CD14-positive monocyte (primary cell): ENCODE data around the gene MYO3B. TPM values are rescaled to one million over a fixed set of nuclear protein-coding genes. Genes with fewer than 3 reads are reported as not detected.

ENCODE experiments used
- DNase-seq, 3 donors: peaks; one replicate each; pipeline ENCODE4 v3.0.0-alpha.2; 2011 to 2022
- H2AFZ ChIP-seq: 2 replicates; pipeline ENCODE4 v1.6.0; 2012; ENCODE audit warnings: mild to moderate bottlenecking, low read depth, low read length, inconsistent platforms; ENCODE audit not compliant: insufficient read depth, poor library complexity, severe bottlenecking
- H3K27ac ChIP-seq, 2 donors: 1 replicate in 1 of 2; 2 replicates in 1 of 2; pipeline ENCODE4 v1.5.1; 2012 to 2013; ENCODE audit warnings: low read length in 2 of 2, control low read depth in 1 of 2, inconsistent platforms in 1 of 2, low read depth in 1 of 2, mild to moderate bottlenecking in 1 of 2
- H3K27me3 ChIP-seq, 2 donors: one replicate each; pipeline versions ENCODE4 v1.6.0 to v1.6.1; 2011 to 2013; ENCODE audit warnings: low read length in 2 of 2; ENCODE audit not compliant: control insufficient read depth in 2 of 2, insufficient read depth in 2 of 2
- H3K36me3 ChIP-seq, 2 donors: replicated peaks in 1 of 2; 1 replicate in 1 of 2; 2 replicates in 1 of 2; pipeline versions ENCODE4 v1.5.1 to v1.6.1; 2012 to 2013; ENCODE audit warnings: low read length in 2 of 2, control low read depth in 1 of 2, inconsistent platforms in 1 of 2, mild to moderate bottlenecking in 1 of 2; ENCODE audit not compliant: insufficient read depth in 2 of 2, control insufficient read depth in 1 of 2
- H3K4me1 ChIP-seq, 2 donors: 1 replicate in 1 of 2; 2 replicates in 1 of 2; pipeline versions ENCODE4 v1.5.1 to v1.6.1; 2012 to 2013; ENCODE audit warnings: low read length in 2 of 2, control low read depth in 1 of 2, inconsistent platforms in 1 of 2, mild to moderate bottlenecking in 1 of 2, moderate library complexity in 1 of 2; ENCODE audit not compliant: insufficient read depth in 2 of 2, control insufficient read depth in 1 of 2
- H3K4me2 ChIP-seq: replicated peaks from 2 replicates; pipeline ENCODE3; 2012; ENCODE audit warnings: low read length, moderate library complexity, mild to moderate bottlenecking; ENCODE audit not compliant: poor library complexity, severe bottlenecking; ENCODE audit errors: extremely low read depth
- H3K4me3 ChIP-seq, 3 experiments: fragments of 200-600 bp in 1 of 3; sonication (generic) in 1 of 3; replicated peaks in 1 of 3; 1 replicate in 2 of 3; 2 replicates in 1 of 3; pipeline ENCODE4 v1.5.1; 2011 to 2013; ENCODE audit warnings: low read length in 3 of 3, mild to moderate bottlenecking in 3 of 3, control low read depth in 2 of 3, low read depth in 2 of 3, inconsistent platforms in 1 of 3, moderate library complexity in 1 of 3
- H3K79me2 ChIP-seq: 2 replicates; pipeline ENCODE4 v1.6.0; 2012; ENCODE audit warnings: mild to moderate bottlenecking, control low read depth, inconsistent platforms, low read length, moderate library complexity; ENCODE audit not compliant: insufficient read depth
- H3K9ac ChIP-seq: 2 replicates; pipeline ENCODE4 v1.6.0; 2017; ENCODE audit warnings: low read length, mild to moderate bottlenecking; ENCODE audit not compliant: insufficient read depth, poor library complexity, severe bottlenecking
- H3K9me3 ChIP-seq, 2 donors: replicated peaks in 1 of 2; 1 replicate in 1 of 2; 2 replicates in 1 of 2; pipeline versions ENCODE4 v1.5.1 to v1.6.1; 2012 to 2013; ENCODE audit warnings: low read length in 2 of 2, control low read depth in 1 of 2; ENCODE audit not compliant: control insufficient read depth in 1 of 2, insufficient read depth in 1 of 2
- H4K20me1 ChIP-seq: 2 replicates; pipeline ENCODE4 v1.6.0; 2012; ENCODE audit warnings: mild to moderate bottlenecking, low read length, control low read depth, moderate library complexity; ENCODE audit not compliant: insufficient read depth
- H3K27ac Mint-ChIP-seq, 7 donors: one replicate each; pipeline ENCODE4 v1.8.0; 2020; ENCODE audit warnings: mild to moderate bottlenecking in 7 of 7, mixed read lengths in 7 of 7, moderate library complexity in 6 of 7, inconsistent platforms in 2 of 7
- H3K27me3 Mint-ChIP-seq, 3 donors: one replicate each; pipeline ENCODE4 v1.8.0; 2021 to 2022; ENCODE audit warnings: low read depth in 3 of 3, mild to moderate bottlenecking in 3 of 3, mixed read lengths in 3 of 3, moderate library complexity in 3 of 3, inconsistent platforms in 1 of 3
- H3K36me3 Mint-ChIP-seq, 2 donors: one replicate each; pipeline ENCODE4 v1.8.0; 2020; ENCODE audit warnings: mixed read lengths in 2 of 2, inconsistent platforms in 1 of 2, mild to moderate bottlenecking in 1 of 2
- H3K4me1 Mint-ChIP-seq: one replicate; pipeline ENCODE4 v1.8.0; 2020; ENCODE audit warnings: mild to moderate bottlenecking, mixed read lengths
- H3K4me3 Mint-ChIP-seq, 2 donors: one replicate each; pipeline ENCODE4 v1.8.0; 2020; ENCODE audit warnings: mild to moderate bottlenecking in 2 of 2, mixed read lengths in 2 of 2, moderate library complexity in 1 of 2
- H3K9me3 Mint-ChIP-seq, 7 donors: one replicate each; pipeline ENCODE4 v1.8.0; 2020 to 2022; ENCODE audit warnings: mixed read lengths in 7 of 7, mild to moderate bottlenecking in 6 of 7, moderate library complexity in 6 of 7, inconsistent platforms in 2 of 7
- CTCF ChIP-seq: fragments of 200-600 bp; IDR thresholded peaks from one replicate; pipeline ENCODE4 v1.8.0; 2022; ENCODE audit warnings: antibody characterized with exemption, mild to moderate bottlenecking
- WGBS: methylation state at CpG from one replicate; pipeline ENCODE4 v1.1.5; 2013; ENCODE audit warnings: missing lambda C conversion rate; ENCODE audit not compliant: insufficient coverage; 5-methylcytosine and 5-hydroxymethylcytosine counted together
- intact Hi-C, 2 donors: fragments of 100-400 bp; cut with micrococcal nuclease; formaldehyde crosslinking; loops; one replicate each; pipeline versions ENCODE4 v1.15.0 to v1.15.1; 2023
- polyA plus RNA-seq, 3 donors: library from polyadenylated mRNA; depleted of rRNA in 1 of 3; unstranded in 2 of 3; stranded (reverse) in 1 of 3; fragments of 300-500 nt in 2 of 3; fragments of >200 nt in 1 of 3; fragmentation: Illumina TruSeq in 2 of 3; gene quantifications; 1 replicate in 2 of 3; 2 replicates in 1 of 3; pipeline ENCODE4 v1.2.3, GENCODE V29; 2012 to 2021

The MYO3B gene
- polyA plus RNA-seq, 3 donors: not detected

- Histone ChIP-seq H3K27ac (no peak overlapping the region), H3K4me1 (no peaks in the 10 kb centered on the region), H2AFZ (no peak overlapping the region), H3K9me3 (no peaks in the 10 kb centered on the region), H3K9ac (no peak overlapping the region), H3K36me3 (no peaks in the 10 kb centered on the region), H3K4me2 (no peak overlapping the region), H3K79me2 (no peaks in the 10 kb centered on the region), H3K27me3 (no peaks in the 10 kb centered on the region), H4K20me1 (no peaks in the 10 kb centered on the region), H3K4me3 (no peak overlapping the region)
- peaks cover 8 to 10% (median 8%) of the 10 kb centered on the region in 3 donors for H3K27me3 Mint-ChIP-seq
- no peaks in the 10 kb centered on the region for H3K4me1 Mint-ChIP-seq
- H3K4me3 Mint-ChIP-seq: no peak overlapping the region
- no peak for TF ChIP-seq CTCF
- DNase-seq: no peak
- 100% methylated on average over 1 of the region's 1 CpG for WGBS
- intact Hi-C loops: no loop called here
- H3K27ac Mint-ChIP-seq: no peak overlapping the region
- no peaks in the 10 kb centered on the region for H3K36me3 Mint-ChIP-seq
- H3K9me3 Mint-ChIP-seq: peaks cover 0 to 6% (median 0%) of the 10 kb centered on the region in 7 donors
Measured at GRCh38 chr2:170660409-170660808, 482.5 kb downstream of the MYO3B start.

GRCh38 chr2:170665743-170666142, 487.8 kb downstream of the MYO3B start:
- no peaks in the 10 kb centered on the region for H3K9me3 ChIP-seq
- H4K20me1 ChIP-seq: no peaks in the 10 kb centered on the region
- no peaks in the 10 kb centered on the region for H3K36me3 ChIP-seq
- Mint-ChIP-seq H3K27ac (no peak overlapping the region), H3K4me3 (no peak overlapping the region), H3K9me3 (peaks cover 0 to 6% (median 0%) of the 10 kb centered on the region in 7 donors), H3K27me3 (peaks cover 5 to 9% (median 5%) of the 10 kb centered on the region in 3 donors), H3K36me3 (no peaks in the 10 kb centered on the region), H3K4me1 (no peaks in the 10 kb centered on the region)
- no peaks in the 10 kb centered on the region for H3K4me1 ChIP-seq
- no peak overlapping the region for H2AFZ ChIP-seq
- intact Hi-C loops: no loop called here
- H3K27me3 ChIP-seq: no peaks in the 10 kb centered on the region
- no CpG with 5 or more reads among the region's 5 CpGs for WGBS
- H3K4me3 ChIP-seq: no peak overlapping the region
- TF ChIP-seq CTCF: no peak
- no peaks in the 10 kb centered on the region for H3K79me2 ChIP-seq
- no peak overlapping the region for H3K27ac ChIP-seq
- no peak overlapping the region for H3K4me2 ChIP-seq
- no peak overlapping the region for H3K9ac ChIP-seq
- no peak for DNase-seq
